K562 (cell line): Measurements from ENCODE around the gene GCH1. TPM values are rescaled to one million over a fixed set of nuclear protein-coding genes. Genes with fewer than 3 reads are reported as not detected.

Source experiments
- ATAC-seq: fragments of 200-7000 bp; cut with Tn5 transposase; 3 replicates; pipeline ENCODE4 v1.9.1; 2020; ENCODE audit warnings: moderate library complexity
- BruUV-seq: library from RNA; stranded (reverse); fragments of 400-500 nt; replicated peaks from 2 replicates; lab custom pipeline; 2021; lab: Mats Ljungman, UMichigan
- CTCF ChIA-PET: fragments of 300-600 bp; formaldehyde crosslinking; extraction: SDS; loops from one replicate; lab custom pipeline; 2021; ENCODE audit warnings: low intra/inter-chr PET ratio; lab: Yijun Ruan, JAX
- POLR2A ChIA-PET: fragments of 300-600, 350-650 bp; sonication (Branson Sonifier 250); formaldehyde crosslinking; extraction: SDS; loops from one replicate; lab custom pipeline; 2021; ENCODE audit warnings: antibody characterized with exemption, inconsistent platforms; lab: Yijun Ruan, JAX
- DNase-seq, 4 experiments: peaks; one replicate each; pipeline versions ENCODE4 v3.0.0 to v3.0.0-alpha.2; 2011 to 2018; ENCODE audit warnings: low spot score in 3 of 4, mixed read lengths in 3 of 4; ENCODE audit errors: extremely low read depth in 1 of 4
- FAIRE-seq: peaks from 2 replicates; lab custom pipeline; 2011; peaks lifted over from hg19 to GRCh38; lab: Jason Lieb, UNC
- H2AFZ ChIP-seq: 2 replicates; pipeline ENCODE4 v1.6.0; 2011; ENCODE audit warnings: low read depth, low read length, control low read depth, inconsistent platforms
- H3K27ac ChIP-seq: fragments of 200-600 bp; 3 replicates; pipeline ENCODE4 v1.8.0; 2011; ENCODE audit warnings: low read depth, mild to moderate bottlenecking, control low read depth, inconsistent platforms, low read length, moderate library complexity, mixed read lengths; ENCODE audit errors: extremely low read depth
- H3K27me3 ChIP-seq, 2 experiments: fragments of 300-600 bp in 1 of 2; 2 replicates in 1 of 2; 3 replicates in 1 of 2; pipeline versions ENCODE4 v1.6.0 to v1.8.0; 2011; ENCODE audit warnings: inconsistent platforms in 2 of 2, low read length in 2 of 2, mild to moderate bottlenecking in 1 of 2, mixed read lengths in 1 of 2, moderate library complexity in 1 of 2; ENCODE audit not compliant: control insufficient read depth in 2 of 2, insufficient read depth in 2 of 2
- H3K36me3 ChIP-seq: fragments of 300-600 bp; 3 replicates; pipeline ENCODE4 v1.8.0; 2011; ENCODE audit warnings: mild to moderate bottlenecking, low read length, inconsistent platforms; ENCODE audit not compliant: control insufficient read depth, insufficient read depth
- H3K4me1 ChIP-seq, 2 experiments: fragments of 200-600 bp in 1 of 2; replicated peaks in 1 of 2; 2 replicates in 1 of 2; 3 replicates in 1 of 2; pipeline versions ENCODE4 v1.5.1 to v1.8.0; 2011; ENCODE audit warnings: inconsistent platforms in 2 of 2, low read length in 2 of 2, mild to moderate bottlenecking in 1 of 2, mixed read lengths in 1 of 2, moderate library complexity in 1 of 2; ENCODE audit not compliant: control insufficient read depth in 2 of 2, insufficient read depth in 2 of 2
- H3K4me2 ChIP-seq: 2 replicates; pipeline ENCODE4 v1.6.1; 2011; ENCODE audit warnings: low read length, control low read depth, inconsistent platforms, mixed read lengths; ENCODE audit not compliant: insufficient read depth
- H3K4me3 ChIP-seq: fragments of 200-600 bp; sonication (generic), shearing (Covaris generic); 2 replicates; pipeline ENCODE4 v1.5.1; 2016; ENCODE audit warnings: control low read depth, inconsistent platforms
- H3K79me2 ChIP-seq: fragments of 200-600 bp; 3 replicates; pipeline ENCODE4 v1.8.0; 2011; ENCODE audit warnings: low read length, inconsistent platforms; ENCODE audit not compliant: control insufficient read depth, insufficient read depth
- H3K9ac ChIP-seq, 2 experiments: 2 replicates each; pipeline versions ENCODE4 v1.6.0 to v1.6.1; 2011; ENCODE audit warnings: low read depth in 2 of 2, low read length in 2 of 2, control low read depth in 1 of 2, inconsistent platforms in 1 of 2, mild to moderate bottlenecking in 1 of 2, mixed read lengths in 1 of 2; ENCODE audit not compliant: insufficient read depth in 1 of 2
- H3K9me1 ChIP-seq: one replicate; pipeline ENCODE4 v1.6.0; 2011; ENCODE audit warnings: inconsistent platforms, mild to moderate bottlenecking, low read length, moderate library complexity; ENCODE audit not compliant: control insufficient read depth, insufficient read depth
- H3K9me3 ChIP-seq: replicated peaks from 2 replicates; pipeline ENCODE4 v1.5.1; 2011; ENCODE audit warnings: low read depth, low read length, inconsistent platforms; ENCODE audit not compliant: control insufficient read depth, insufficient read depth
- H4K20me1 ChIP-seq: replicated peaks from 2 replicates; pipeline ENCODE4 v1.6.1; 2011; ENCODE audit warnings: low read length, inconsistent platforms, mixed read lengths; ENCODE audit not compliant: control insufficient read depth, insufficient read depth
- HIVEP1 ChIP-seq: fragments of 250-450 bp; sonication (Bioruptor Pico); IDR thresholded peaks from 2 replicates; pipeline ENCODE4 v1.4.0; 2020; ENCODE audit warnings: mild to moderate bottlenecking
- KLF16 ChIP-seq: IDR thresholded peaks from 2 replicates; pipeline ENCODE4 v1.6.1; 2016; ENCODE audit warnings: antibody characterized with exemption
- NUFIP1 ChIP-seq: fragments of 450-650 bp; IDR thresholded peaks from 2 replicates; pipeline ENCODE4 v1.6.1; 2018; ENCODE audit not compliant: partially characterized antibody
- SIX5 ChIP-seq, 2 experiments: IDR thresholded peaks; 2 replicates each; pipeline ENCODE4 v1.6.1; 2011; ENCODE audit warnings: low read length in 2 of 2, borderline replicate concordance in 1 of 2, low read depth in 1 of 2, mild to moderate bottlenecking in 1 of 2, moderate library complexity in 1 of 2; ENCODE audit not compliant: insufficient read depth in 1 of 2
- UBTF ChIP-seq, 2 experiments: IDR thresholded peaks; 2 replicates each; pipeline ENCODE4 v1.6.1; 2012; ENCODE audit warnings: improper control_type of control experiment in 2 of 2, low read depth in 2 of 2, low read length in 2 of 2, borderline replicate concordance in 1 of 2
- ZNF780A ChIP-seq: fragments of 250-450 bp; sonication (Bioruptor Pico); IDR thresholded peaks from 2 replicates; pipeline ENCODE4 v1.5.0; 2021; ENCODE audit warnings: mild to moderate bottlenecking
- WGBS: fragments of 100-300 bp; shearing (Covaris generic); methylation state at CpG from one replicate; pipeline ENCODE4 v1.1.6; 2016; ENCODE audit warnings: low coverage, mixed read lengths; ENCODE audit not compliant: insufficient coverage; ENCODE audit errors: missing lambda C conversion rate; 5-methylcytosine and 5-hydroxymethylcytosine counted together
- in situ Hi-C: fragments of 300-500 bp; cut with MboI; formaldehyde crosslinking; loops from 4 replicates; pipeline ENCODE4 v1.15.0; 2018; ENCODE audit warnings: inconsistent platforms, mixed read lengths
- intact Hi-C: fragments of 100-400 bp; cut with micrococcal nuclease; formaldehyde crosslinking; loops from 2 replicates; pipeline ENCODE4 v1.14.2; 2022
- polyA plus RNA-seq, 8 experiments: library from polyadenylated mRNA; depleted of rRNA in 4 of 8; stranded (reverse) in 5 of 8; unstranded in 3 of 8; fragments of >200 nt; fragmentation: Nextera tagmentation in 2 of 8; fragmentation: Illumina TruSeq in 1 of 8; extraction: Ambion mirVana in 2 of 8; extraction: Trizol in 1 of 8; gene quantifications; 2 replicates each; pipeline versions ENCODE4 v1.2.1 to v1.2.3, GENCODE V29; 2011 to 2014; ENCODE audit warnings: inconsistent platforms in 1 of 8, missing spikeins in 1 of 8
- total RNA-seq, 7 experiments: library from RNA; depleted of rRNA in 6 of 7; stranded (reverse); fragments of >200 nt in 6 of 7; fragmentation: Illumina TruSeq in 2 of 7; extraction: Trizol in 2 of 7; gene quantifications; 2 replicates each; pipeline versions ENCODE4 v1.2.1 to v1.2.3, GENCODE V29; 2011 to 2021; ENCODE audit warnings: low replicate concordance in 1 of 7
- TF ChIP-seq, protein P1 (sequence below): sonication (generic); formaldehyde crosslinking; IDR thresholded peaks from 2 replicates; pipeline ENCODE4 v1.8.0; 2022; ENCODE audit warnings: mild to moderate bottlenecking, low read depth, missing genetic modification reagents
- TF ChIP-seq, protein P2 (sequence below): fragments of 450-650 bp; IDR thresholded peaks from 2 replicates; pipeline ENCODE4 v1.6.1; 2018; ENCODE audit not compliant: partially characterized antibody

GCH1 gene
- total and polyA plus RNA-seq, 9 of the 15 experiments (the other 6 are each of a cell fraction or from before 2014, with no cell fraction given): 3.9 to 13.1 (median 6.5) TPM

GRCh38 chr14:54794159-54794558 is 108.5 kb downstream of the GCH1 start:
- FAIRE-seq (no peak), ATAC-seq (no peak), DNase-seq (no peak)
- H4K20me1 ChIP-seq: no peaks in the 10 kb centered on the region
- H3K36me3 ChIP-seq: no peaks in the 10 kb centered on the region
- no TSS peak for BruUV-seq
- ChIA-PET CTCF (no interaction called here), POLR2A (interaction anchor here (0.7 to 2.3 kb wide), 2 partner anchors 10 to 17 kb away, joined by 3 to 5 read pairs; no protein-coding TSS in a partner anchor)
- H3K9me1 ChIP-seq: no peaks in the 10 kb centered on the region
- 0% methylated on average over 1 of the region's 1 CpG for WGBS
- intact Hi-C loops: no loop called here
- in situ Hi-C loops: loop anchor here (25.0 kb wide), 1 partner anchor 1257 kb away; no protein-coding TSS in a partner anchor
- no peak overlapping the region for H3K9ac ChIP-seq
- H3K4me3 ChIP-seq: no peak overlapping the region
- TF ChIP-seq HIVEP1 (no peak), SIX5 (IDR thresholded peaks at IDR 0.05; ENCODE audit: borderline replicate concordance in 1 of 2, insufficient read depth in 1 of 2, low read depth in 1 of 2, low read length in 2 of 2) (no peak), UBTF (IDR thresholded peaks at IDR 0.05; ENCODE audit: borderline replicate concordance in 1 of 2, low read depth in 2 of 2, low read length in 2 of 2) (no peak), NUFIP1 (no peak), KLF16 (no peak), ZNF780A (CRISPR knock-in tag) (no peak)
- TF ChIP-seq, protein P1, sequence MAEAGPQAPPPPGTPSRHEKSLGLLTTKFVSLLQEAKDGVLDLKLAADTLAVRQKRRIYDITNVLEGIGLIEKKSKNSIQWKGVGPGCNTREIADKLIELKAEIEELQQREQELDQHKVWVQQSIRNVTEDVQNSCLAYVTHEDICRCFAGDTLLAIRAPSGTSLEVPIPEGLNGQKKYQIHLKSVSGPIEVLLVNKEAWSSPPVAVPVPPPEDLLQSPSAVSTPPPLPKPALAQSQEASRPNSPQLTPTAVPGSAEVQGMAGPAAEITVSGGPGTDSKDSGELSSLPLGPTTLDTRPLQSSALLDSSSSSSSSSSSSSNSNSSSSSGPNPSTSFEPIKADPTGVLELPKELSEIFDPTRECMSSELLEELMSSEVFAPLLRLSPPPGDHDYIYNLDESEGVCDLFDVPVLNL (CRISPR knock-in tag): no peak
- TF ChIP-seq, protein P2, sequence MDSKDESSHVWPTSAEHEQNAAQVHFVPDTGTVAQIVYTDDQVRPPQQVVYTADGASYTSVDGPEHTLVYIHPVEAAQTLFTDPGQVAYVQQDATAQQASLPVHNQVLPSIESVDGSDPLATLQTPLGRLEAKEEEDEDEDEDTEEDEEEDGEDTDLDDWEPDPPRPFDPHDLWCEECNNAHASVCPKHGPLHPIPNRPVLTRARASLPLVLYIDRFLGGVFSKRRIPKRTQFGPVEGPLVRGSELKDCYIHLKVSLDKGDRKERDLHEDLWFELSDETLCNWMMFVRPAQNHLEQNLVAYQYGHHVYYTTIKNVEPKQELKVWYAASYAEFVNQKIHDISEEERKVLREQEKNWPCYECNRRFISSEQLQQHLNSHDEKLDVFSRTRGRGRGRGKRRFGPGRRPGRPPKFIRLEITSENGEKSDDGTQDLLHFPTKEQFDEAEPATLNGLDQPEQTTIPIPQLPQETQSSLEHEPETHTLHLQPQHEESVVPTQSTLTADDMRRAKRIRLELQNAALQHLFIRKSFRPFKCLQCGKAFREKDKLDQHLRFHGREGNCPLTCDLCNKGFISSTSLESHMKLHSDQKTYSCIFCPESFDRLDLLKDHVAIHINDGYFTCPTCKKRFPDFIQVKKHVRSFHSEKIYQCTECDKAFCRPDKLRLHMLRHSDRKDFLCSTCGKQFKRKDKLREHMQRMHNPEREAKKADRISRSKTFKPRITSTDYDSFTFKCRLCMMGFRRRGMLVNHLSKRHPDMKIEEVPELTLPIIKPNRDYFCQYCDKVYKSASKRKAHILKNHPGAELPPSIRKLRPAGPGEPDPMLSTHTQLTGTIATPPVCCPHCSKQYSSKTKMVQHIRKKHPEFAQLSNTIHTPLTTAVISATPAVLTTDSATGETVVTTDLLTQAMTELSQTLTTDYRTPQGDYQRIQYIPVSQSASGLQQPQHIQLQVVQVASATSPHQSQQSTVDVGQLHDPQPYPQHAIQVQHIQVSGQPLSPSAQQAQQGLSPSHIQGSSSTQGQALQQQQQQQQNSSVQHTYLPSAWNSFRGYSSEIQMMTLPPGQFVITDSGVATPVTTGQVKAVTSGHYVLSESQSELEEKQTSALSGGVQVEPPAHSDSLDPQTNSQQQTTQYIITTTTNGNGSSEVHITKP: no peak
- no peak overlapping the region for H2AFZ ChIP-seq
- H3K4me1 ChIP-seq: no peaks in the 10 kb centered on the region
- no peaks in the 10 kb centered on the region for H3K79me2 ChIP-seq
- H3K27me3 ChIP-seq: no peaks in the 10 kb centered on the region
- H3K9me3 ChIP-seq: 0 out of 2 replicates have a peak, but pooled peaks cover 2% of the 10 kb centered on the region
- no peak overlapping the region for H3K27ac ChIP-seq
- H3K4me2 ChIP-seq: no peak overlapping the region
